ENCODE results near the gene ASB7. TPM values are rescaled to one million over a fixed set of nuclear protein-coding genes. Genes with fewer than 3 reads are reported as not detected.

ASB7 gene
- total RNA-seq, 3 donors from 2014 or later (not counting 1 experiment from before 2014, with no cell fraction given) = 16.1 to 23.1 (median 20.5) TPM

DNA sequence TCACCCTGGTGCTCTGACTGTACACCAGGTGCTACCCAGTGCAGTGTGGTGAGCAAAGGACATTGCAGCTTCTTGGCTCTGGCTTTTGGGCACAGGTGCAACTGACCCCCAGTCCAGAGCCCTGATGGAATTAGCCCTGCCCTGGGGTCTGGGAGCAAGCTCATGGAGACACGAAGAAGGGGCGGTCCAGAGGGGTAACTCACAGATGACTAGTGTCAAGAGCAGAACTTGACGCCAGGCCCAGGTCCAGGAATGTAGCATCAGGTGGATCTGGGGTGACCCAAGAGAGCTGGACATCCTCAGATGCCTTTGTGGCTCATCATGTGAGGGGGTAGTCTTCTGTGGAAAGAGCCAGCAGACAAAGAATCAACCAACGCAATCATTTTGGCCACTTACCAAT, 88.9 kb downstream of the ASB7 start:
- no peak for DNase-seq
- Mint-ChIP-seq H3K27ac (no peak overlapping the region), H3K27me3 (ENCODE audit: low read depth in 2 of 2) (peaks cover 5 to 41% of the 10 kb centered on the region in 2 donors), H3K36me3 (no peaks in the 10 kb centered on the region), H3K4me1 (no peaks in the 10 kb centered on the region), H3K4me3 (no peak overlapping the region), H3K9me3 (no peaks in the 10 kb centered on the region)
- no peaks in the 10 kb centered on the region for H3K36me3 ChIP-seq (ENCODE audit: control insufficient read depth, insufficient read depth, low read length)
- ATAC-seq = no peak
- TF ChIP-seq, protein P1, sequence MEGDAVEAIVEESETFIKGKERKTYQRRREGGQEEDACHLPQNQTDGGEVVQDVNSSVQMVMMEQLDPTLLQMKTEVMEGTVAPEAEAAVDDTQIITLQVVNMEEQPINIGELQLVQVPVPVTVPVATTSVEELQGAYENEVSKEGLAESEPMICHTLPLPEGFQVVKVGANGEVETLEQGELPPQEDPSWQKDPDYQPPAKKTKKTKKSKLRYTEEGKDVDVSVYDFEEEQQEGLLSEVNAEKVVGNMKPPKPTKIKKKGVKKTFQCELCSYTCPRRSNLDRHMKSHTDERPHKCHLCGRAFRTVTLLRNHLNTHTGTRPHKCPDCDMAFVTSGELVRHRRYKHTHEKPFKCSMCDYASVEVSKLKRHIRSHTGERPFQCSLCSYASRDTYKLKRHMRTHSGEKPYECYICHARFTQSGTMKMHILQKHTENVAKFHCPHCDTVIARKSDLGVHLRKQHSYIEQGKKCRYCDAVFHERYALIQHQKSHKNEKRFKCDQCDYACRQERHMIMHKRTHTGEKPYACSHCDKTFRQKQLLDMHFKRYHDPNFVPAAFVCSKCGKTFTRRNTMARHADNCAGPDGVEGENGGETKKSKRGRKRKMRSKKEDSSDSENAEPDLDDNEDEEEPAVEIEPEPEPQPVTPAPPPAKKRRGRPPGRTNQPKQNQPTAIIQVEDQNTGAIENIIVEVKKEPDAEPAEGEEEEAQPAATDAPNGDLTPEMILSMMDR (IDR thresholded peaks at IDR 0.05) = no peak
- no peak overlapping the region for H3K27ac ChIP-seq (ENCODE audit: low read length)
- WGBS (ENCODE audit: insufficient coverage) = 94% methylated on average over 4 of the region's 4 CpGs
- H3K9me3 ChIP-seq (ENCODE audit: control insufficient read depth, insufficient read depth, low read length) = no peaks in the 10 kb centered on the region
- H3K4me1 ChIP-seq (ENCODE audit: control insufficient read depth, insufficient read depth, low read length) = no peaks in the 10 kb centered on the region
- intact Hi-C loops (cut with micrococcal nuclease) = no loop called here
- no peaks in the 10 kb centered on the region for H3K27me3 ChIP-seq (ENCODE audit: control insufficient read depth, insufficient read depth, low read length)
- no peak overlapping the region for H3K4me3 ChIP-seq (ENCODE audit: low read length)

DNA sequence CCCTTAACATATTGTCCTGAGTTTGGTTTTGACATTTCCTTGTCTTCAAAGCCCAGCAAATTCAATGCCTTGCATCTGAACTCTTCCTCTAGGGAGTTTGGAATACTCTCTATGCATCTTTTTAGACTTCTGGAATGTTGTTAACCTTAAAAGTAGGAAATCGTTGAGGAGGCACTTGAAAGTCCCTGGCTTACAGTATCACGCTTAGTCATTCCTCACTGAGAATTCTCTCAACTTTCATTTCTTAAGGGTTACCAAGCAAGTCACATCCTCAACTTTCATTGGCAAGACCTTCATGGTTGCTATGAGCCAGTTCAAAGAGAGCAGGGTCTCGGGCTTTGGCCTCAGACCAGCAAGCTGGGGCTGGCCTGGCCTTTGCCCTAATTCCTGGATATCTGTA, 89.9 kb downstream of the ASB7 start:
- no peak for ATAC-seq
- Mint-ChIP-seq H3K4me1 (no peaks in the 10 kb centered on the region), H3K27ac (no peak overlapping the region), H3K36me3 (no peaks in the 10 kb centered on the region), H3K27me3 (ENCODE audit: low read depth in 2 of 2) (peaks cover 10 to 39% of the 10 kb centered on the region in 2 donors), H3K4me3 (no peak overlapping the region), H3K9me3 (no peaks in the 10 kb centered on the region)
- no peak for DNase-seq
- H3K36me3 ChIP-seq (ENCODE audit: control insufficient read depth, insufficient read depth, low read length) = no peaks in the 10 kb centered on the region
- H3K4me3 ChIP-seq (ENCODE audit: low read length) = no peak overlapping the region
- no peaks in the 10 kb centered on the region for H3K9me3 ChIP-seq (ENCODE audit: control insufficient read depth, insufficient read depth, low read length)
- intact Hi-C loops (cut with micrococcal nuclease) = no loop called here
- H3K27me3 ChIP-seq (ENCODE audit: control insufficient read depth, insufficient read depth, low read length) = peaks cover 3% of the 10 kb centered on the region
- TF ChIP-seq, protein P1 (IDR thresholded peaks at IDR 0.05) = no peak
- H3K4me1 ChIP-seq (ENCODE audit: control insufficient read depth, insufficient read depth, low read length) = no peaks in the 10 kb centered on the region
- no peak overlapping the region for H3K27ac ChIP-seq (ENCODE audit: low read length)
- 78% methylated on average over 3 of the region's 3 CpGs for WGBS (ENCODE audit: insufficient coverage)

DNA sequence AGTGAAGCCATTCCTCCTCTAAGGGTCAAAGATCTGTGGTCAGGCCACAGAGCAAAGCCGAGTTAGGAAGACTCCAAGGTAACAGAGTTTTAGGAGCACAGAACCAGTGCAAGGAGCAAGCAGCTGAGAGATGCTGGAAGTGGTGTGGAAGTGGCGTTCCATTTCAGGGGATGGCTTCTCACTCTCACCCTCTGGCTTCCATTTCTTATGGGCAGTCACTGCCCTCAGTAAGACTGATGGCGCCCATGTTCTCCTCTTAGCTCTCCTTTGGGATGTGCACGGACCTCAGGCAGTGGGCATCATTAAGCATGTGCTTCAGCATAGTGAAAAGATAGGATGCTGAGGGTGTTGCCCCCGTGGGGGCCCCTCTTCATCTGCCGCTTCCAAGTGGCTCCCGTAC, 90.3 kb downstream of the ASB7 start:
- Histone ChIP-seq H3K4me1 (ENCODE audit: control insufficient read depth, insufficient read depth, low read length) (no peaks in the 10 kb centered on the region), H3K27me3 (ENCODE audit: control insufficient read depth, insufficient read depth, low read length) (peaks cover 3% of the 10 kb centered on the region), H3K4me3 (ENCODE audit: low read length) (no peak overlapping the region), H3K27ac (ENCODE audit: low read length) (no peak overlapping the region), H3K9me3 (ENCODE audit: control insufficient read depth, insufficient read depth, low read length) (no peaks in the 10 kb centered on the region), H3K36me3 (ENCODE audit: control insufficient read depth, insufficient read depth, low read length) (no peaks in the 10 kb centered on the region)
- Mint-ChIP-seq H3K9me3 (no peaks in the 10 kb centered on the region), H3K36me3 (no peaks in the 10 kb centered on the region), H3K4me1 (no peaks in the 10 kb centered on the region), H3K27me3 (ENCODE audit: low read depth in 2 of 2) (peaks cover 11 to 34% of the 10 kb centered on the region in 2 donors), H3K27ac (no peak overlapping the region), H3K4me3 (no peak overlapping the region)
- intact Hi-C loops (cut with micrococcal nuclease) = no loop called here
- ATAC-seq (no peak), DNase-seq (no peak)
- TF ChIP-seq, protein P1 (IDR thresholded peaks at IDR 0.05) = no peak
- WGBS (ENCODE audit: insufficient coverage) = 78% methylated on average over 7 of the region's 7 CpGs

DNA sequence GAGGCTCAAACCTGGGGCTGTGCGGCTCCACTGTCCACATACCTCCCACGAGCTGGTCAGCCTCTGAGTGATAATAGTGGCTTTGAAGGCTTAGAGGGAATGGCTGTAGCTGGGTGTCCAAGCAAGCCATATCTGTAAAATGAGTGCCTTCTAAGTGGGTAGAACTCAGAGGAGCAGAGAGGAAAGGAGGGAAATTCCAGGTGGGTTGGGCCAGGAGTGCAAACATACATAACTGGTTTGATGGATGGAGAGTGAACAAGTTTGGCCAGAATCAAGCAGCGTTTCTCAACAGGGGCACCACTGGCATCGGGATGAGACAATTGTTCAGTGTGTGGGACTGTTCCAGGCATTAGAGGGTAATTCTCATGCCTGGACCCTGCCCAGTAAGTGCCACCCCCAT, 91.1 kb downstream of the ASB7 start:
- H3K4me1 Mint-ChIP-seq = no peaks in the 10 kb centered on the region
- ATAC-seq = no peak
- no peaks in the 10 kb centered on the region for H3K36me3 Mint-ChIP-seq
- no peak overlapping the region for H3K4me3 Mint-ChIP-seq
- WGBS (ENCODE audit: insufficient coverage) = 78% methylated on average over 4 of the region's 4 CpGs
- Histone ChIP-seq H3K27me3 (ENCODE audit: control insufficient read depth, insufficient read depth, low read length) (peaks cover 3% of the 10 kb centered on the region), H3K4me1 (ENCODE audit: control insufficient read depth, insufficient read depth, low read length) (no peaks in the 10 kb centered on the region), H3K36me3 (ENCODE audit: control insufficient read depth, insufficient read depth, low read length) (no peaks in the 10 kb centered on the region), H3K9me3 (ENCODE audit: control insufficient read depth, insufficient read depth, low read length) (no peaks in the 10 kb centered on the region), H3K4me3 (ENCODE audit: low read length) (no peak overlapping the region), H3K27ac (ENCODE audit: low read length) (no peak overlapping the region)
- no peaks in the 10 kb centered on the region for H3K9me3 Mint-ChIP-seq
- intact Hi-C loops (cut with micrococcal nuclease) = no loop called here
- no peak for DNase-seq
- peaks cover 12 to 30% of the 10 kb centered on the region in 2 donors for H3K27me3 Mint-ChIP-seq (ENCODE audit: low read depth in 2 of 2)
- TF ChIP-seq, protein P1 (IDR thresholded peaks at IDR 0.05) = no peak
- H3K27ac Mint-ChIP-seq = no peak overlapping the region

Measured in natural killer cell (primary cell).